Amniotic epithelial cell (primary cell): ENCODE data around the gene SLCO2B1.
A peak's percentile ranks its signal among the peaks of the same experiment; 100 is the strongest.

Source experiments
- DNase-seq: peaks from one replicate; pipeline ENCODE4 v3.0.0-alpha.2; 2010; ENCODE audit warnings: low read depth

The SLCO2B1 gene

GRCh38 chr11:75223954-75224643 lies 73.2 kb downstream of the SLCO2B1 start:
- no peak for DNase-seq

GRCh38 chr11:75225794-75226193 lies 74.9 kb downstream of the SLCO2B1 start:
- no peak for DNase-seq

- no peak for DNase-seq
These were observed 78.6 kb downstream of the SLCO2B1 start for GRCh38 chr11:75229466-75229865.

GRCh38 chr11:75230621-75231020 lies 79.7 kb downstream of the SLCO2B1 start:
- DNase-seq, result no peak

GRCh38 chr11:75233754-75234172 lies 82.9 kb downstream of the SLCO2B1 start:
- peak; percentile 71 for DNase-seq

- DNase-seq, result no peak
These were observed 85.2 kb downstream of the SLCO2B1 start for GRCh38 chr11:75236062-75236461.

GRCh38 chr11:75237050-75237449 lies 86.1 kb downstream of the SLCO2B1 start:
- DNase-seq, result no peak

GRCh38 chr11:75238595-75239440 lies 87.9 kb downstream of the SLCO2B1 start:
- DNase-seq, result no peak

- no peak for DNase-seq
These were observed 88.8 kb downstream of the SLCO2B1 start for GRCh38 chr11:75239531-75240290.

GRCh38 chr11:75240311-75241035 lies 89.6 kb downstream of the SLCO2B1 start, which contains the start of gene TPBGL:
Gene TPBGL, plus strand, starts transcription at chr11:75240774. Its CDS starts 276 bp downstream, at chr11:75241050.
- peak; percentile 8 for DNase-seq

- peak; percentile 71 for DNase-seq
These were observed 90.4 kb downstream of the SLCO2B1 start for GRCh38 chr11:75241036-75241905.

- DNase-seq, result no peak
These were observed 91.2 kb downstream of the SLCO2B1 start for GRCh38 chr11:75241906-75242644.

- no peak for DNase-seq
These were observed 92.1 kb downstream of the SLCO2B1 start for GRCh38 chr11:75242722-75243600.

- DNase-seq, result no peak
These were observed 93.3 kb downstream of the SLCO2B1 start for GRCh38 chr11:75244052-75244814.

- DNase-seq, result no peak
These were observed 94.6 kb downstream of the SLCO2B1 start for GRCh38 chr11:75245356-75246005.

GRCh38 chr11:75246006-75246670 lies 95.2 kb downstream of the SLCO2B1 start:
- DNase-seq, result no peak

- no peak for DNase-seq
These were observed 95.9 kb downstream of the SLCO2B1 start for GRCh38 chr11:75246671-75247350.
